ENCODE results near the gene KNSTRN. TPM values are rescaled to one million over a fixed set of nuclear protein-coding genes. Genes with fewer than 3 reads are reported as not detected.
A peak's percentile ranks its signal among the peaks of the same experiment; 100 is the strongest.

Gene KNSTRN
- polyA plus RNA-seq, 1 donor = 21.3 TPM

DNA sequence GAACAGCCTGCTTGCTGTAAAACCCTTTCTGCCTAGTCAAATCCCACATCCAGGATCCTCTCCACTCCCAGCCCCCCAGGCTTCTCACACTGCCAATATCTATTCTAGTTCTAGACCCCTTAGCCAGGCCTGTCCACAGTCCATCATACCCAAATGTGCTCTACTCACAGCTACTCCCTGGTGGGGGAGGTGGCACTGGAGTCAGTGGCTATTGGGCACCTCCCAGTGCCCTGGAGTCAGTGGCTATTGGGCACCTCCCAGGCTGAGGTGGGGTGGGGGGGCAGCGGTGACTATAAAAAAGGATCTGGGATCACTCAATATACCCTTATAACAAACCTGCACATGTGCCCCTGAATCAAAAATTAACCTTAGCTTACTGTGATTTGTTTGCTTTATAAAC lies 25.3 kb upstream of the KNSTRN start:
- no peak for DNase-seq
- no peak overlapping the region for H3K4me3 ChIP-seq (ENCODE audit: low read length)
- peaks cover 33% of the 10 kb centered on the region for H3K36me3 ChIP-seq (ENCODE audit: control insufficient read depth, insufficient read depth, low read length)
- peak overlapping the region; percentile 81 for H3K27ac ChIP-seq (ENCODE audit: low read length)
- no CpG with 5 or more reads among the region's 1 CpG for WGBS (ENCODE audit: insufficient coverage, low lambda C conversion rate)
- H3K27me3 ChIP-seq (ENCODE audit: control insufficient read depth, insufficient read depth, low read length) = no peaks in the 10 kb centered on the region
- peaks cover 42% of the 10 kb centered on the region for H3K4me1 ChIP-seq (ENCODE audit: control insufficient read depth, insufficient read depth, low read length)
- H3K9me3 ChIP-seq (ENCODE audit: control insufficient read depth, low read depth, low read length) = no peaks in the 10 kb centered on the region

DNA sequence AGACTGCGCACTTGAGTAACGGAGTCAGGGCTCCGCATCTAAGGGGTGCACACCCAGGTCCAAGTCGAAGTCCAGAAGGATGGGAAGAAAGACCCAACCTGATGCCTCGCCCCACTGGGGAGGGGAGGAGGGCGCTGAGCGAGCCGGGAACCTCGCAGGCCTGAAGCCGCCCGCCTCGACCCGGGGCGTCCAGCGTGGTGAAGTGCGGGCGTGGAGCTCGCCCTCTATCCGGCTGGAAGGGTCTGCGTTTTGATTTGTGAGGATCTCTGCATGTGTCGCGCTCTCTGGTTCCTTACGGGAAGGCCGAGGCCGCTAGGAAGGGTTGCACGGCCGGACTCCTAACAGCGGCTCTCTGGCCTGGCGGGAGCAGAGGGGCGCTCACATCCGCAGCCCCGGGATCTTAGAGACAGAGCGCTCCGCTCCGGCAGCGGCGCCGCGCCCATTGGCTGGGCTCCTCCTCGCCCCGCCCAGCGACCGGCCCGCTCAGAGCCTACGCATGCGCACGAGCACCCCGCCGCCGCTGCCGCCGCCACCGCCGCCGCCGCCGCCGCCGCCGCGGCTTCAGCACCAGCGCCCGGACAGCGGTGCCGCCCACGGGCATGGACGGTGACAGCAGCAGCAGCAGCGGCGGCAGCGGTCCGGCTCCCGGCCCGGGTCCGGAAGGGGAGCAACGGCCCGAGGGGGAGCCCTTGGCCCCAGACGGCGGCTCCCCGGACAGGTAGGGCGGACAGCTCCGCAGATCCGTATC lies 24.6 kb upstream of the KNSTRN start, which contains the start of gene DISP2:
DISP2 (plus strand) TSS at position 497 of the 748 bp plus-strand sequence; CDS start at position 600, 103 bp downstream.
- H3K4me1 ChIP-seq (ENCODE audit: control insufficient read depth, insufficient read depth, low read length) = peaks cover 42% of the 10 kb centered on the region
- H3K4me3 ChIP-seq (ENCODE audit: low read length) = peak within 1 kb of the TSS; percentile 42
- DNase-seq = peak; percentile 82 to 94
- peaks cover 31% of the 10 kb centered on the region for H3K36me3 ChIP-seq (ENCODE audit: control insufficient read depth, insufficient read depth, low read length)
- H3K27me3 ChIP-seq (ENCODE audit: control insufficient read depth, insufficient read depth, low read length) = no peaks in the 10 kb centered on the region
- peak within 1 kb of the TSS; percentile 81 for H3K27ac ChIP-seq (ENCODE audit: low read length)
- H3K9me3 ChIP-seq (ENCODE audit: control insufficient read depth, low read depth, low read length) = no peaks in the 10 kb centered on the region
- no CpG with 5 or more reads among the region's 82 CpGs for WGBS (ENCODE audit: insufficient coverage, low lambda C conversion rate)

DNA sequence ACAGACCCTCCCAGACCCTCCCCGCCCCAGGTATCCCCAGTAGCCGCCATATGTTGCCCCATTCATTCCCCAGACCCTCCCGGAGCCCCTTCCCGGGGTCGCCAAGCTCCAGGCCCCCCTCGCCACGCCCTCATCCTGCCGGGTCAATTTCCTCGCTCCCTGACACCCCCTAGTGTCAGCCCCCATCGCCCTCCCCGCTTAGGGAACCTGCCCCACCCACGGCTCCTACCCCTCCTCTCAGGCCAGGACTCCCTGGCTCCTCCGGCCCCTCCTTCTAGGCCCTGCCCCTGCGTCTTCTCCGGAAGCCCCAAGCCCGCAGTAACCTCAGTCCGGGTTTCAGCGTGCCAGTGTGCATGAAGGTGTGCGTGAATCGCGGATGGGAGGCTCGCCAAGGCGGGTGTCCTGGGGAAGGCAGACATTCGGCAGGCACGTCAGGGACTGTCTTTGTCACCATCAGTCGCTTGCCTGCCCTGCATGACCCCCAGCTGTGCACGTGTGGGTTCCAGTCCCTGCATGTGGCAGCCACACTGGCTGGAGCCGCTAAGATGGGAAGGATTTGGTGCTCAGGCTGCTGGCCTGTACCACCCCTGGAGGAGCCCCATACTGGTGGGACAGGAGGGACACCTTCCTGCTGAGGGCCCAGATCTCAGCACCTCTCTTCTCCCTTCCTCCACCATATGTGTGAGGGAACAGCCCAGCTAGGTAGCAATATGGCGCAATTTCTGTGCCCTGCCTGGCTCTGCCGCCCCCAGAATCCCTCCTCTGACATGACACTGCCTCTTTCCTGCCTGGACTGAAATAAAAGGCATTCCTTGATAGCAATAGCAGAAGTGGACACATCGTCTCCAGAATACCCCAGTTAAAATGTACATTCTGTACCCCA lies 23.8 kb upstream of the KNSTRN start:
- H3K27ac ChIP-seq (ENCODE audit: low read length) = no peak overlapping the region
- no peaks in the 10 kb centered on the region for H3K9me3 ChIP-seq (ENCODE audit: control insufficient read depth, low read depth, low read length)
- no peaks in the 10 kb centered on the region for H3K27me3 ChIP-seq (ENCODE audit: control insufficient read depth, insufficient read depth, low read length)
- DNase-seq = no peak
- peak overlapping the region; percentile 42 for H3K4me3 ChIP-seq (ENCODE audit: low read length)
- peaks cover 28% of the 10 kb centered on the region for H3K36me3 ChIP-seq (ENCODE audit: control insufficient read depth, insufficient read depth, low read length)
- peaks cover 42% of the 10 kb centered on the region for H3K4me1 ChIP-seq (ENCODE audit: control insufficient read depth, insufficient read depth, low read length)
- no CpG with 5 or more reads among the region's 31 CpGs for WGBS (ENCODE audit: insufficient coverage, low lambda C conversion rate)

DNA sequence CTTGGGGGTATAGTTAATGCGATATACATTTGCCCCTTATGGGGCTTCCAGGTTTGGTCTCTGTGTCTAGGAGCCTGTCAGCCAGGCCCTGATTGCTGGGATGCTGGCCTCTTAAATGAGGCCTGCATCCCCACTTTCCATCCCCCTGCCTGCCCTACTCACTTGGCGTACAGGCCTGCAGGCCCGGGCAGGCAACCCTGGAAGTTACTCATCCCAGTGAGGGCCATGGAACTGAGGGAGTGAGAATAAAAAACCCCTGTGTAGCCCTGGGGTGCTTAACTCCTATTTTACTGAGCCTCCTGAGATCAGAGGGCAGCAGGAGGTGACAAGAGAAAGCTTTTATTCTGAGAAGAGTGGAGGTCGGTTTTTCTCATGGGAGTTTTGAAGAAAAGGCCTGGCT lies 22.5 kb upstream of the KNSTRN start:
- peaks cover 29% of the 10 kb centered on the region for H3K4me1 ChIP-seq (ENCODE audit: control insufficient read depth, insufficient read depth, low read length)
- H3K27me3 ChIP-seq (ENCODE audit: control insufficient read depth, insufficient read depth, low read length) = no peaks in the 10 kb centered on the region
- no peak overlapping the region for H3K4me3 ChIP-seq (ENCODE audit: low read length)
- peaks cover 17% of the 10 kb centered on the region for H3K36me3 ChIP-seq (ENCODE audit: control insufficient read depth, insufficient read depth, low read length)
- H3K27ac ChIP-seq (ENCODE audit: low read length) = no peak overlapping the region
- WGBS (ENCODE audit: insufficient coverage, low lambda C conversion rate) = no CpG with 5 or more reads among the region's 4 CpGs
- H3K9me3 ChIP-seq (ENCODE audit: control insufficient read depth, low read depth, low read length) = no peaks in the 10 kb centered on the region
- DNase-seq = no peak

DNA sequence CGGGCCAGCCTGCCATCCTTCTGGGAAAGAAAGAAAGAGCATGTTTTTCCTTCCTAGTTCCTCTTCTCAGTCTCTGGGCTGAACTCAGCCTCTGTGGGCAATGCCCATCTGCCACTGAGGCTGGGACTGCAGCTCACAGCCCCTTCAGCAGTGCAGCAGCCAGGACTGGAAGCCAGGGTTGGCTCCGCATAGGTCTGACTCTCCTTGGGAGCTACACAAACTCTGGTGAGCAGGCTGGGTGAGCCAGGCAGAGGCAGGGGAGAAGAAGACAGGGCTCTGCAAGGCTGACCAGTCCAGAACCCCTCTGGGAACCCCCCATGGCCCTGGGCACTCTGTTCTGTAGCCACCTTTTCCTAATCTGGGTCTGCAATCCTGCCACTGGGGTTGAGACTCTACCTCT lies 20.9 kb upstream of the KNSTRN start:
- no peaks in the 10 kb centered on the region for H3K9me3 ChIP-seq (ENCODE audit: control insufficient read depth, low read depth, low read length)
- no CpG with 5 or more reads among the region's 2 CpGs for WGBS (ENCODE audit: insufficient coverage, low lambda C conversion rate)

DNA sequence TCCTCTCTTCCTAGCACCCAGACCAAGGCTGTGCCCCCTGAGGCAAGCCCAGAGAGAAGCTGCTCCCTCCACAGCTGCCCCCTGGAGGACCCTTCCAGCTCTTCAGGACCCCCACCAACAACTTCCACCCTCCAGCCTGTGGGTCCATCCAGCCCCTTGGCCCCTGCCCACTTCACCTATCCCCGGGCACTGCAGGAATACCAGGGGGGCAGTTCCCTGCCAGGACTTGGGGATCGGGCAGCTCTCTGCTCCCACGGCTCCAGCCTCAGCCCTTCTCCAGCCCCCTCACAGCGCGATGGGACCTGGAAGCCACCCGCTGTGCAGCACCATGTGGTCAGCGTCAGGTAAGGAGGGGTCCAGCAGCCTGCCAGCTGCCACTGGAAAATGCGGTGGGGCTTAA lies 18.9 kb upstream of the KNSTRN start:
- Histone ChIP-seq H3K27ac (ENCODE audit: low read length) (no peak overlapping the region), H3K9me3 (ENCODE audit: control insufficient read depth, low read depth, low read length) (peaks cover 4% of the 10 kb centered on the region), H3K4me1 (ENCODE audit: control insufficient read depth, insufficient read depth, low read length) (peaks cover 12% of the 10 kb centered on the region), H3K4me3 (ENCODE audit: low read length) (no peak overlapping the region), H3K36me3 (ENCODE audit: control insufficient read depth, insufficient read depth, low read length) (no peaks in the 10 kb centered on the region), H3K27me3 (ENCODE audit: control insufficient read depth, insufficient read depth, low read length) (no peaks in the 10 kb centered on the region)
- WGBS (ENCODE audit: insufficient coverage, low lambda C conversion rate) = no CpG with 5 or more reads among the region's 8 CpGs
- DNase-seq = no peak

More for the DNA sequence above, 20.9 kb upstream of the KNSTRN start:
- Histone ChIP-seq H3K27ac (ENCODE audit: low read length) (no peak overlapping the region), H3K4me1 (ENCODE audit: control insufficient read depth, insufficient read depth, low read length) (peaks cover 16% of the 10 kb centered on the region), H3K36me3 (ENCODE audit: control insufficient read depth, insufficient read depth, low read length) (peaks cover 4% of the 10 kb centered on the region), H3K27me3 (ENCODE audit: control insufficient read depth, insufficient read depth, low read length) (no peaks in the 10 kb centered on the region), H3K4me3 (ENCODE audit: low read length) (no peak overlapping the region)
- no peak for DNase-seq

DNA sequence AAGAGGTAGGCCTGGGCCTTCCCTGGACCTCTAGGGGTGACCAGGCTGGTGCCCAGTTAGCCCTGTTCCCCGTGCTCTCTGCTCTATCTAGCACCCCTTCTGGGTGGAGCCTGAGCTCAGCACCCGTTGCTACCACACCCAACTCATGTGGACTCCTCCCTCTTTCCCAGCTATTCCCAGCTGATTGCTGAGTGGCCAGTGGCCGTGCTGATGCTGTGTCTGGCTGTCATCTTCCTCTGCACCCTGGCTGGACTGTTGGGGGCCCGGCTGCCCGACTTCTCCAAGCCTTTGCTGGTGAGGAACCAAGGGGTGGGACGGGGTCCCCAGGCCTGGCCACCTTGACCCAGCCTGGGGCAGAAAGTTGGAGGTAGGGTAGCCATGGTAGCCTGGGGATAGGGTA lies 18.3 kb upstream of the KNSTRN start:
- no peak for DNase-seq
- WGBS (ENCODE audit: insufficient coverage, low lambda C conversion rate) = no CpG with 5 or more reads among the region's 6 CpGs
- H3K4me3 ChIP-seq (ENCODE audit: low read length) = no peak overlapping the region

DNA sequence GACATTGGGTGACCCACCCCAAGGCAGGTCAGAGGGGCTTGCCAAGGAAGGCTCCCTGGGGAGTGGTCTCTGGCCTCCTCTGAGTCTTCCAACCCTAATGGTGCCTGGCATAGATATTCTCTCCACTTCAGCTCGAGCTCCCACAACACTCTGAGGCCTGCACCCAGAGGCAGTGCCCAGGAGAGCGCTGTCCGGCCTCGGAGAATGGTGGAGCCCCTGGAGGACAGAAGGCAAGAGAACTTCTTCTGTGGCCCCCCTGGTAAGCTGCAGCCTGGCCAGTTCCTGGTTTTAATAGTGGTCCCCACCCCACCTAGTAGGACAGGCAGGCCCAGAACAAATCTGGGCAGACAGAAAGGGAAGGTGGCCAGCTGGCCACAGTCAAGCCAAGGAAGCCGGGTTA lies 17.5 kb upstream of the KNSTRN start:
- Histone ChIP-seq H3K4me3 (ENCODE audit: low read length) (no peak overlapping the region), H3K27me3 (ENCODE audit: control insufficient read depth, insufficient read depth, low read length) (no peaks in the 10 kb centered on the region), H3K9me3 (ENCODE audit: control insufficient read depth, low read depth, low read length) (peaks cover 4% of the 10 kb centered on the region), H3K36me3 (ENCODE audit: control insufficient read depth, insufficient read depth, low read length) (no peaks in the 10 kb centered on the region), H3K27ac (ENCODE audit: low read length) (no peak overlapping the region), H3K4me1 (ENCODE audit: control insufficient read depth, insufficient read depth, low read length) (peaks cover 11% of the 10 kb centered on the region)
- WGBS (ENCODE audit: insufficient coverage, low lambda C conversion rate) = no CpG with 5 or more reads among the region's 5 CpGs
- no peak for DNase-seq

More for the DNA sequence above, 18.3 kb upstream of the KNSTRN start:
- Histone ChIP-seq H3K4me1 (ENCODE audit: control insufficient read depth, insufficient read depth, low read length) (peaks cover 11% of the 10 kb centered on the region), H3K36me3 (ENCODE audit: control insufficient read depth, insufficient read depth, low read length) (no peaks in the 10 kb centered on the region), H3K27ac (ENCODE audit: low read length) (no peak overlapping the region), H3K27me3 (ENCODE audit: control insufficient read depth, insufficient read depth, low read length) (no peaks in the 10 kb centered on the region), H3K9me3 (ENCODE audit: control insufficient read depth, low read depth, low read length) (peaks cover 4% of the 10 kb centered on the region)

DNA sequence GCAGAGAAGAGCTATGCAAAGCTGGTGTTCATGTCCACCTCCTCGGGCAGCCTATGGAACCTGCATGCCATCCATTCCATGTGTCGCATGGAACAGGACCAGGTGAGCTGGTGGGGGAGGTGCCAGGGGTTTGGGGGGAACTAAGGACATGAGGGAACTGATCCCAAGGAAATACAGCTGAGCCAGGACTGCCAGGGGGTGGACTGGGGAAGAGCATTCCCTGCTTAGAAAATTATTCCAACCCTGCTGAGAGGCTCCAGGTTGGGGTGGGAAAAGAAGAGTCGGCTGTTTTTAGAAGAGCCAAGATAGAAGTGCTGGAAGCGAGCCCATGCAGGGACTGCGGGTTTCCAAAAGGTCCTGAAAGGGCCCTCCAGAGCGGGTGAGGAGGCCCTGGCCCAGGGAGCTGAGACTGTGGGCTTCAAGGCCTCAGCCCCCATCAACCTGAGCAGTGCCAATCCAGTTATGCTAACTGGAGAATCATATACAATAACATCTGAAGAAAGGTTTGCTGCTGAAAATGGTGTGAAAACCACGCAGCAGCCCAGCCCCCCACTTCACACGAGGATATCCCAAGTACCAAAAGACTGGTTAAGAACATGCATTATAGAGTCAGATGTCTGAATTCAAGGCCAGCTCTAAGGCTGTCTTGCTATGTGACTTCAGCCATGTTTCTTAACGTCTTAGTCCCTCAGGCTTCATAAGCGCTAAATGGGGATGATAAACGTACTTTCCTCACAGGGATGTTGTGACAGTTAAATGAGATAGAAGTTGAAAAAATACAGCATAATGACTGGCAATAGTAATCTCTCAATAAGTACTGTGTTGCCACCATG lies 16.7 kb upstream of the KNSTRN start:
- WGBS (ENCODE audit: insufficient coverage, low lambda C conversion rate) = no CpG with 5 or more reads among the region's 11 CpGs
- DNase-seq = no peak
- no peak overlapping the region for H3K27ac ChIP-seq (ENCODE audit: low read length)
- peaks cover 11% of the 10 kb centered on the region for H3K4me1 ChIP-seq (ENCODE audit: control insufficient read depth, insufficient read depth, low read length)
- H3K27me3 ChIP-seq (ENCODE audit: control insufficient read depth, insufficient read depth, low read length) = no peaks in the 10 kb centered on the region
- H3K36me3 ChIP-seq (ENCODE audit: control insufficient read depth, insufficient read depth, low read length) = no peaks in the 10 kb centered on the region
- H3K4me3 ChIP-seq (ENCODE audit: low read length) = no peak overlapping the region
- peaks cover 4% of the 10 kb centered on the region for H3K9me3 ChIP-seq (ENCODE audit: control insufficient read depth, low read depth, low read length)

Measured in large intestine (tissue), 3 donors.